HuH-7.5 (cell line): Measurements from ENCODE around the gene MROH8.
A peak's percentile ranks its signal among the peaks of the same experiment; 100 is the strongest.

Source experiments
- DNase-seq: peaks from one replicate; pipeline ENCODE4 v3.0.0; 2011; ENCODE audit warnings: low spot score

The MROH8 gene

DNA sequence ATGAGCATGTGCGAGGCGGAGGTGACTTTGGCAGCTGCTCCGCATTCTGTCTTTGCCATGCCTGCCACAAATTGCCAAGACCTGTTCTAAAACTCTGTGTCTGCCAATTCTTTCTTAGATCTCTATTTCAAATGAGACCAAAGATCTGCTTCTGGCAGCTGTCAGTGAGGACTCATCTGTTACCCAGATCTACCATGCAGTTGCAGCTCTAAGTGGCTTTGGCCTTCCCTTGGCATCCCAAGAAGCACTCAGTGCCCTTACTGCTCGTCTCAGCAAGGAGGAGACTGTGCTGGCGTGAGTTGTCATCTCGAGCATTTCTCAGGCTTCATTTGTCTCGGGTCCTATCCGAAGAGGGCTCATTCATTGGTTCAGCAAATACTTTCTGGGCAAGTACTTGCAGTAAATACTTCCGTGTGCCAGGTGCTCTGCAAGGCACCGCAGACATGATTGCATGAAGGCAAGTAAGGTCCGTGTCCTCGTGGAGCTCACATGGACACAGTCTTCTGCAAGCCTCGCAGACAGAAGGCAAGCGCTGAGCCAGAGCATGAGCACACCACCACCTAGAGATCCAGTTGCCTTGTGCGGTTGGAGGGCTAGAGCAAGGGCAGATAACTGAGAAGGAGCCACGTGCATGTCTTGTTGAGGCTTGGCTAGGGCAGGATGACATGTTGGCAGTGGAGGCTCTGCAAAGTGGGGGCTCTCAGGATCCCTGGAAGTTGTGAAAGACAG is 19.7 kb upstream of the MROH8 start:
- no peak for DNase-seq

DNA sequence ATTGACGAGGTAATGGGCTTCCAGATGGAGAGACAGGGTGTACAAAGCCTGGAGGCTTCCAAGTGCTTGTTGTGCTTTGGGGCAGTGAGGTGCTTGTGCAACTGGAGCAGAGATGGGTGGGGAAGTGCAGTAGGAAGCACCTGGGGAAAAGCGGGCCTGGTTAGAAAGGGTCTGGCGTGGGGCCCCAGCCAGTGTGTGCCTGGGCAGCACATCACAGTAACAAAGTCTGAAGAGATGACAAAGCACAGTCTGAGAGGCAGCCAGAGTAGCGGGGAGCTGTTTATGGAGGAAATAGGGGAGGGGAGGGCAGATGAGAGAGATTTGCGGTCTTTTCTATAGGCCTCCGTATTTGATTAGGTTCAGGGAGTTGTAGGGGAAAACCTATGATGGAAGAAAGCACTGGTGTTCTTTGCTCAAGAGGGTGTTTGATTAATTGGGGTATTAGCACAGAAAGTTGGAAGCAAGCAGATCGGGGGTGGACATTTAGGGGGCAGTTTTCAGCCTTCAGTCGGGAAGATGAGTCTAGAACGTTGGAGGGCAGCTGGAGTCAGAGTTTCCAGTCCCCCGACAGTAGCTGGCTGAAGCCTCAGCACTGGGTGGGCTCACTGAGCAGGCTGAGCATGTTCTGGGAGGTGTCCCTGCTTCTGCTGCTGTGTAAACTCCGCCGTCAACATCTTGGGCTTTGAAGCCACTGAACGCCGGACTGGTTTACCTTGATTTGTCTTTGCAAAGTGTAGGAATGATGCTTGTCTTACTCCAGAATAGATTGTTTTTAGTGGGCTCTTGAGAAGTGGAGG is 15.5 kb upstream of the MROH8 start:
- no peak for DNase-seq

DNA sequence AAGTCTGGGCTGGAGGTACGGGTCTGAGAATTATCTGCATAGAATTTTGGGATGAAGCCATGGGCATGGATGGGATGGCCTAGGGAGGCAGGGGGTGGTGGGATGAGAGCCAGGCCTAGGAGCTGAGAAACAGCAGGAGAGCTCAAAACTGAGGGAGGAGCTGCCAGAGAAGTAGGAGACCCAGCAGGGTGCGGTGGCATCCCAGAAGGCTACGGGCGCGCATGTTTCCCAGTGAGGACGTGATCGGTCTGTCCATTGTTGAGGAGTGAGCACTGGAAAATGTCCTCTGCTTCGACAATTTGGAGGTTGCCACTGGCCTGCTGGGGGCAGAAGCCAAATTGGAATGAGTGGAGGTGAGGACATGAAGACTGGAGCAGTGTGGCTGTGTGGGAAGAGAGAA is 14.5 kb upstream of the MROH8 start:
- DNase-seq, result no peak

DNA sequence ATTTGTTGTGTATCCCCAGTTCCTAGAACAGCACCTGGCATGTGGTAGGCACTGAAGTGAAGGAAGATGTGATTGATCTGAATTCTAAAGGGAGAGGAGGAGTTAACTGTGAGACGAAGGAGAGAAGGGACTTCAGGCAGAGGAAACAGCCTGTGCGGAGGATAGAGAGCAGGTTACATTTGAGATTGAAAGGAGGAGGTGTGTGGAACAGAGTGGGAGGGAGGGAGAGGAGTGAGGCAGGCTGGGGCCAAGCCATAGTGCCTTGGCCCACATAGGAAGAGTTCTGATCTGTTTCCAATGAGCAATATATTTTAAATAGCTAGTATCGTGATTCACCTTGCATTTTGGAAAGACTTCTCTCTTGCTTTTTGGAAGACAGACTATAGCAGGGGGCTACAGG is 13.9 kb upstream of the MROH8 start:
- no peak for DNase-seq

DNA sequence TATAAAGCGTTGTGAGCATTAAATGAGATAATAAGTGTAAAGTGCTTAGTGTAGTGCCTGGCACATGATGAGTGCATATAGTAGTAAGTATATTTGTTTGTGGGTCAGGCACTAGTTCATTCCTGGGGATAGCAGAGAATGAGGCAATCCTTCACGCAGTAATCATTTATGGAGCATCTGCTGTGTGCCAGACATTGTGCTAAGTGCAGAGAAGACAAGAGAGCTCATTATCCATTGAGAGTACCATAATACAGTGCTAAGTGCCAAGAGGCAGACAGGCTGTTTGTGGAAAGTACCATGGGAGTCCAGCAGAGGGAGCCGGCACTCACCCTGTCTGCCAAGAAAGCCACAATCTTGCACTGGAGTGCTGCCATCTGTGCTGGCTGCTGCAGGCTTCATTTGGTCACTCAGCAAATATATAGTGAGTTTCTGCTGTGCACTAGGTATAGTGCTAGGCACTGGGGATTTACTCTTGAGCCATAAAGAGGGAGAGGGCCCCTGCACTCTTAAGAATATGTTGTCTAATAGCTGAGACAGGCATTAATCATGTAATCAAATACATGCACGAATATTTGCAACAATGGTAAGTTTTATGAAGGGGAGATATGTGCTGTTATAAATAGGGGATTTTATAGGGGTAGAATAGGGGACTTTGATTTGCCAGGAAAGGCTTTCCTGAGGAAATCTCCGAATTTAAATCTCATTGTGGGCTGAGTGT is 12.9 kb upstream of the MROH8 start:
- DNase-seq, result peak; percentile 62

DNA sequence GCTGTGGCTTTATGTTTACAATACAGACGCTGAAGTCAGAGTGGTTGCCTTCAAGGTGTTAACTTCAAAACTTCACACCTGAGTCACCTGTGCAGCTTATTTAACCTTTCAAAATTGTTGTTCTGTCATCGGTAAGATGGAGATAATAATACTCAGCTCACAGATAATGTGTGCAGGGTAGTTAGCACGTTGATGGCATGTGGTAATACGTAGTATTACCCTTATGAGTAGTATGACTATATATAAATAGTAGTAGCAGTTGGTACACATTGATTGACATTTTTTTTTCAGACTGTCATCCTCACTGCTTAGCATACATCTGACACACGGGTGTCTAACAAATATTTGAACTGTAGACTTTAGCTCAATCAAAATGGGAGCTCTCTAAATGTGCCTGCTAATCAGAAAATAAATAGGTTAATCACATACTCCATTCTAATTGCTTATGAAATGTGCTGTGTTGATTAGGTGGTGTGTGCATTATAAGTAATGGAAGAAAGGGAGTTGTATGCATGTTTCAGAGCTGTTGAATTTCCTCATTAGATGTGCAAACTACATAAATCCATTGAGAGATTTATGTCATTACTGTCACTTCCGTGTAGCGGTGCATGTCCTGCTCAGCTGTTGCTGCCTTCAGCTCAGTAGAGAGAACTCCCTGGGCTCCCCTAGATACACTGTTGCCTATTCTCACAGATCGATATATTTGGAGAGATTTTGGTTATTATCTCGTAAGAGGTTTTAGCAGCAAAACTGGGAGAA is 11.2 kb upstream of the MROH8 start:
- no peak for DNase-seq

DNA sequence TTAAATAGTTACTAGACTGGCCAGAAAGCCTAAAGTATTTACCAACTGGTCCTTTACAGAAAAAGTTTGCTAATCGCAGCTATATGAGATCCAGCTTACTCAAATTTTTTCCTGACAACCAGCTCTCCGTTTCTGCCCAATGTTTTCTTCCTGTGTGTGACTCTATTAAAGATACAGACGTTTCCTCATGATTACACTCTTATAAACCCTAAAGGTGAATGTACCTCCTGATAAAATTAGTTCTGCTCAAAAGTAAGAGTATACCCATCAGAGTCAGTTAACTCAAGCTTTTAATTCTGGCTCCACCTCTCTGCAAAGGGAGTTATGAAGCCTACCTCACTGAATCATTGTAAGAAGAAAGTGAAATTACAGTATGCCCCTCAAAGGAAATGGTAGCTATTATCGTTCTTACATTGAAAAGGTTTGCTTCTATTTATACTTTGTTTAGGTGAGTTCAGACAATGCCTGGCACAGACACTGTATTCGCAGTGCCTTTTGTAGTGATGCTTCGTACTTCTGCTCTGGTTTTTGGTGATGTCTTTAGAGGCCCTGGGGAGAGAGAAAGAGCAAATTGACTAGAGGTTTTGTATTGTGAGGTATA is 10.2 kb upstream of the MROH8 start:
- no peak for DNase-seq

DNA sequence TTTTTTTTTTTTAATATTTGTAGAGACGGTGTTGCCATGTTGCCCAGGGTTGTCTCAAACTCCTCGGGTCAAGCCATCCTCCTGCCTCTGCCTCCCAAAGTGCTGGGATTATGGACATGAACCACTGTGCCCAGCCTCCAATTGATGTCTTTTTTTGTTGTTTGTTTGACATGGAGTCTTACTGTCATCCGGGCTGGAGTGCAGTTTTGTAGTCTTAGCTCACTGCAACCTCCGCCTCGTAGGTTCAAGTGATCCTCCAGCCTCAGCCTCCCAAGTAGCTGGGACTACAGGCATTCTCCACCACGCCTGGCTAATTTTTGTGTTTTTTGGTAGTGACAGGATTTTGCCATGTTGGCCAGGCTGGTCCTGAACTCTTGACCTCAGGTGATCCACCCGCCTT is 9.4 kb upstream of the MROH8 start:
- no peak for DNase-seq

DNA sequence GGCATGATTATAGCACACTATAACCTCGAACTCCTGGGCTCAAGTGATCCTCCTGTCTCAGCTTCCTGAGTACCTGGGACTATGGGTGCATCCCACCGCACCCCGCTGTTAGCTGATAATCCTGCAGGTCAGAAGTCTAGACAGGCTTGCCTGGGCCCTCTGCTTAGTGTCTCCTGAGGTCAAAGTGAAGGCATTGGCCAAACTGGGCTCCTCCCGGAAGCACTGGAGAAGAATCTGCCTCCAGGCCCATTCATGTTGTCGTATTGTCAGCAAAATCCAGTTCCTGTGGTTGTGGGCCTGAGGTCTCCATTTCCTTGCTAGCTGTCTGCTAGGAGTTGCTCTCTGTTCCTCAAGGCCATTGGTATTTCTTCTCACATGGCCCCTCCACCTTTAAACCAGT is 6.3 kb upstream of the MROH8 start:
- no peak for DNase-seq

DNA sequence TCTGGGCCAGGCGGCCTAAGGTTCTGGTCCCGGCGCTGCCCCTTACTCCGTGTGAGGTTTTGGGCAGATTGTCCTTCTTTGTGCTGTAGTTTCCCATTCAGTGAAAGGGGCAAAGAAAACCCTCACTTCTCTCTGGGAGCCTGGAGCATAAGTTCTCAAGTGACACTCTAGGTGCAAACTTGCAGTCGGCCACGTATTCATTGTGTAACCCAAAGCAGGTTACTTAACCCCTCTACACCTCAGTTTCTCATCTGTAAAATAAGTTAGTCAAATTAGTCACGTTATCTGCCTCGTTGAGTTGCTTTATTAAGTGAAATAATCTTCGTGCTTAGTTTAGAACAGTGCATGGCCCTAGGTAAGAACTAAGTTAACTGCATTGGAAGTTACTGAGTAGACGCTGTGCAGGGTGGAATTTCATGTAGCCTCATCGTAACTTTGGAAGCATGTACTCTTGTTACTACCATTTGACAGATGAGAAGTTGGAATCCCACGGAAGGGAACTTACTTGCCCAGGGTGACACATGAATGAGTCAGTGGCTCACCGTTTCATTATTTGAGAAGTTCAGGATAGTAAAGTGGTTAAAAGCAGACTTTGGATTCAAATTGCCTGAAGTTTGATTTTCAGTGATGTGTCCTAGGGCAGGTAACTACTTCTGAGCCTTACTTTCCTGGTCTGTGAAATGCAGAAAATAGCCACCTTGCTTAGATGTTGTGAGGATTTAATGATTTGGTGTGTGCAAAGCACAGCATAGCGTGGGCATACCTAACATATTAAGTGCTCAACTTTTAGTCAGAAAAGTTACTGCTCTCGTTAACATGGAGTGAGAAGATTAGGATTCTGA is 556 bp upstream of the MROH8 start:
- no peak for DNase-seq

DNA sequence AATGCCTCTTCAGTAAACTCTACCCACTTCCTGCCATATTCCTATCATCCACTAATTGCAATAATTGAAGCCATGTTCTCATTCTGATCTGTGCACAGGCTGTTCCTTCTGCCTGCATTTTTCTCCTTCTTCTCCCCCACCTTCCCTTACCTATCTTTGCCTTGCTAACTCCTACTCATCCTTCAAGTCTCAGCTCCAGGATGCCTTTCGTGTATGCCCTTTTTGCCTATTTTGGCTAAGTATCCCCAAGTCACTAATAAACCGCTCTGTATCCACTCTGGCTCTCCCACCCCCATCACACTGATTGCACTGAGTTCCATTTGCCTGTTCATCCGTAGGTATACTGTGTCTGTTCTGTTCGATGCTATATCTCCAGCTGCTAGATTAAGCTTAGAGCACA is 6.5 kb downstream of the MROH8 start:
- DNase-seq, result no peak

DNA sequence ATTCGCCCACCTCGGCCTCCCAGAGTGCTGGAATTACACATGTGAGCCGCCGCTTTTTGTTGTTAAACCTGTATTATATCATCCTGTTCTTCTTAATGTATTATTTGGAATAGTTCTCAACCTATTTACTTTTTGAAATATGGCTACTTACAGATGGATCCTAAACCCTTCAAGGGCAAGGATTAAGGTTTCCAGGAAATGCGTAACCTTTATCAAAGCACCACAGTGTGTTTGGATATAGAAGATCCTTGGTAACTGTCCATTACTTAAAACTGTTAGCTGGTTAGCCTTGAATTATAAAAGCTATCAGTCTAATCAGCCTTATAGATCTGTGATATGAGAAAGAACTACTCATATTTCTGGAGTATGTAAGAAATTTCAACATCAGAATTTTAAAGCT is 12.5 kb downstream of the MROH8 start:
- DNase-seq, result no peak

DNA sequence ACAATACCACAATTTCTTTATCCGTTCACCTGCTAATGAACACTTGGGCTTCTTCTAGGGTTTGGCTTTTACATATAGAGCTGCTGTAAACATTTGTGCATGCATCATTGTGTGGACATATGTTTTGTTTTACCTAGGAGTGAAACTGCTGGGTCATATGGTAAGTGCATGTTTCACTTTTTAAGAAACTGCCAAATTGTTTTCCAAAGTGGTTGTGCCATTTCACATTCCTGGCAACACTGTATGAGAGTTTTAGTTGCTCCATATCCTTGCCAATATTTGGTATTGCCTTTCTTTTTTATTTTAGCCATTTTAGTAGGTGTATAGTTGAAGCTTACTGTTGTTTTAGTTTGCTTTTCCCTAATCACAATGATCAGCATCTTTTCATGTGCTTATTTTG is 14.3 kb downstream of the MROH8 start:
- no peak for DNase-seq

DNA sequence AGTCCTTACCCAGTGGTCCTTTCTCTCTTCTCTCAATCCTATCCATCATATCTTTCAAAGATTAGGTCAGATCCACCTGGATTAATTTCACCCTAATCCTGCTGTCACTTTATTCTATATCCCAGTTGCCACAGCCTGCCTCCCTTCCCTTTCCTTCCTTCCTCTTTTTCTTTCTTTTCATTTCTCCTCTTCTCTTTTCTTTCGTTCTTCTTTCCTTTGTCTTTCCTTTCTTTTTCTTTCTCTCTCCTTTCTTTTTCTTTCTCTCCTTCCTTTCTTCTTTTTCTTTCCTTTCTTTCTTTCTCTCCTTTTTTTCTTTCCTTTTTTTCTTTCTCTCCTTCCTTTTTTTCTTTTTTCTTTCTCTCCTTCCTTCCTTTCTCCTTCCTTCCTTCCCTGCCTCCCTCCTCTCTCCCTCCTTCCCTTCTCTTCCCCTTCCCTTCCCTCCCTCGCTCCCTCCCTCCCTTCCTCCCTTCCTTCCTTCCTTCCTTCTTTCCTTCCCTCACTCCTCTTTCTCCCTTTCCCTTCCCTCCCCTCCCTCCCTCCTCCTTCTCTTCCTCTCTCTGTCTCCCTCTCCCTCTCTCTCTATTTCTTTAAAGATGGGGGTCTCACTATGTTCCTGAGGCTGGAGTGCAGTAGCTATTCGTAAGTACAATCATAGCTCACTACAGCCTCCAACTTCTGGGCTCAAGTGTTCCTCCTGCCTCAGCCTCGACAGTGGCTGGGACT is 15.4 kb downstream of the MROH8 start:
- no peak for DNase-seq

DNA sequence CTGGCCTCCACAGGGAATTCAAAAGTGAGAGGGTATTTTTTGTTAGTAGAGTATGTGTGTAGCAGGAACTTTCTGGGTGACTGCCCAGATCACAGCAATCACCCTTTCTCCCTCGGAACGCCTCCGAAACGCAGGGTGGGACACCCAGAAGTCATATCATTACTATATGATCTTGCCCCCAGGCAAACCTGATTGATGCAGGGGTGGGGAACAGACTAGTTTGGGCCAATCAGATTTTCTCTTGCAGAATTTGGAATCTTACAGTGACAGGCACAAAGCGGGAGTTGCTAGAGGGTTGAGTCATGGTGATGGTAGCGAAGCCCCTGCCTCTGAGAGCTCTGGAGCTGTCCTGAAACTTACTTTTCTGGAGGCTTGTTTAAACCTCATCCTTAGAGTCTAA is 16.7 kb downstream of the MROH8 start:
- no peak for DNase-seq

DNA sequence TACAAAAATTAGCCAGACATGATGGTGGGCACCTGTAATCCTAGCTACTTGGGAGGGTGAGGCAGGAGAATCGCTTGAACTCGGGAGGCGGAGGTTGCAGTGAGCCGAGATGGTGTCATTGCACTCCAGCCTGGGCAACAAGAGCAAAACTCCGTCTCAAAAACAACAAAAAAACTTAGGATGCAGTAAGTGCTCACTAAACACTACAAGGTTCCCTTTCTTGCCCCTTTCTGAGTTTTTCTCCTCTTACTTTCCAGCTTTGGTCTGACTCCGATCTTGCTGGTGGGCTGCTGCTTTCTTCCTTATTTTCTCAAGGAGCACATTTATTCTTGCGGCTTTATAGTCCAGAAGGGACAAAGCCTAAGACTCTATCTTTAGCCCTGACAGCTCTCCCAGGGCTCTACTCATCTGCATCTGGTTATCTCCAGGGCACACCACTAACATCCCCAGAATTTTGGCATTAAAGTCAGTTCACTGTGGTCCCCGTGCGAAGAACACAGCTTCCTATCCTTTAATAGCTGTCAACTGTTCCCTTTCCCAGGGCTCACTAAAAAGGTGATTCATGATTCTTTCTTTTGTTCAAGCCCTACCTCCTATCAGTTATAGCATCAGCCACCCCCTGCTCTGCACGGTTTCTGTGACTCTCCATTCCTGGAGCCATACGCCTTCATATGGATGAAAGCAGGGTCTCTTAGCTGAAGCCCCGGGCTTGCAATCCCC is 17.4 kb downstream of the MROH8 start:
- no peak for DNase-seq

DNA sequence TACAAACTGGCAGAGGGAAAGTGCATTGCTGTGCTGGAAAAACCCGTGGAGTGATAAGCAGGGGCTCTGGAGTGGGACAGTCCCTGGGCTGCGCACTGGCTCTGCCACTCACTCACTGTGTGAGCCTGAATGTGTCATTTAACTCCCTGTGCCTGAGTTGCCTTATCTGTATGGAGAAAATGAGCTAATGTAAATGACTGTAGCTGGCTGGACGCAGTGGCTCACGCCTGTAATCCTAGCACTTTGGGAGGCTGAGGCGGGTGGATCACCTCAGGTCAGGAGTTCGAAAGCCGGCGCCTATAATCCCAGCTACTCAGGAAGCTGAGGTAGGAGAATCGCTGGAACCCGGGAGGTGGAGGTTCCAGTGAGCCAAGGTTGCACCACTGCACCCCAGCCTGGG is 18.7 kb downstream of the MROH8 start:
- DNase-seq, result no peak

DNA sequence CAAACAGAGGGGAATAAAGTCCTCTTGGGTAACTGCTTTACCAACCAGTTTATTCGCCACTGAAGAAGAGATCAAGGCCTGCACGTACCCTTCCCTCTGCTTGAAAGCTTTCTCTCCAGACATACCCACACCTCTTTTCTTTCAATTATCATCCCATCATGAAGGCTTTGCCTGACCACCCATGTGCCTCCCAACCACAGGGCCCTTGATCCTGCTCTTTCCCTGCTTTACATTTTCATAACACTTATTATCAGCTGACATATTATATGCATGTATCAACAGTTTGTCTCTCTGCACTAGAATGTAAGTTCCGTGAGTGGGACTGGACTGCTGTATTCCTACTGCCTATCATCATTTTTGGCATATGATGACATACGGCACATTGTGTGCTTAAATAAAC is 21.1 kb downstream of the MROH8 start:
- no peak for DNase-seq

DNA sequence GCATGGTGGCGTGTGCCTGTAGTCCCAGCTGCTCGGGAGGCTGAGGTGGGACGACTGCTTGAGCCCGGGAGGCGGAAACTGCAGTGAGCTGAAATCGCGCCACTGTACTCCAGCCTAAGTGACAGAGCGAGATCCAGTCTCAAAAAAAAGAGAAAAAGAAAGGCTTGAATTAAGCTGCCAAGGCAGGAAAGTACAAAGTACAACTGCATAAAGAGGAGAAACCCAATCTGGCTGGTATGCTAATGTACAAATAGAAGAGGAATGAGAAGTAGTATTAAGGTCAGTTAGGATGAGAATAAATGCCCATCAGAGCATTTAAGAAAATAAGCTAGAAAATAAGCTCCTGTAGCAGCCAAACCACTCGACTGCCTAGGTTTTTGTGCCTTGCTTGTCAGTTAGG is 23.4 kb downstream of the MROH8 start:
- no peak for DNase-seq
